ENCODE data around the gene FAM234B.

DNA sequence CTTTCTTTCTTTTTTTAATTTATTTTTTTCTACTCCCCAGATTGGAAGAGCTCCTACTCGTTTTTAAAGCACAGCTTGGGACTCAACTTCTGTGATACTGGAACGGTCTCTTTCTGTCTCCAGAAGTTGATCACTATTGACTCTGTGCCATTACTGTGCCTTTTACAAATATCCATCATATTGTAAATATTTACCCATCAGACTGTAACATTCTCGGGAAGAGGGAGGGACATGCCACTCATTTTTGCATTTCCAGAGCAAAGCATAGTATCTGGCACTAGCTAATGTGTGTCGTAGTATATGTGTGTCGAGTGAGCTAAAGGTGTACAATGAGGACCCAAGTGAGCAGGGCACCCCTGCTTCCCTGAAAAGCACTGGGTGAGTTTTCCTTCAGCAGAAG lies 83.3 kb downstream of the FAM234B start:
- TF ChIP-seq, protein P1, sequence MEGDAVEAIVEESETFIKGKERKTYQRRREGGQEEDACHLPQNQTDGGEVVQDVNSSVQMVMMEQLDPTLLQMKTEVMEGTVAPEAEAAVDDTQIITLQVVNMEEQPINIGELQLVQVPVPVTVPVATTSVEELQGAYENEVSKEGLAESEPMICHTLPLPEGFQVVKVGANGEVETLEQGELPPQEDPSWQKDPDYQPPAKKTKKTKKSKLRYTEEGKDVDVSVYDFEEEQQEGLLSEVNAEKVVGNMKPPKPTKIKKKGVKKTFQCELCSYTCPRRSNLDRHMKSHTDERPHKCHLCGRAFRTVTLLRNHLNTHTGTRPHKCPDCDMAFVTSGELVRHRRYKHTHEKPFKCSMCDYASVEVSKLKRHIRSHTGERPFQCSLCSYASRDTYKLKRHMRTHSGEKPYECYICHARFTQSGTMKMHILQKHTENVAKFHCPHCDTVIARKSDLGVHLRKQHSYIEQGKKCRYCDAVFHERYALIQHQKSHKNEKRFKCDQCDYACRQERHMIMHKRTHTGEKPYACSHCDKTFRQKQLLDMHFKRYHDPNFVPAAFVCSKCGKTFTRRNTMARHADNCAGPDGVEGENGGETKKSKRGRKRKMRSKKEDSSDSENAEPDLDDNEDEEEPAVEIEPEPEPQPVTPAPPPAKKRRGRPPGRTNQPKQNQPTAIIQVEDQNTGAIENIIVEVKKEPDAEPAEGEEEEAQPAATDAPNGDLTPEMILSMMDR (conservative IDR thresholded peaks at IDR 0.05; ENCODE audit: low read length), result no peak
- no peak for TF ChIP-seq EZH2phosphoT487 (IDR thresholded peaks at IDR 0.05; ENCODE audit: borderline replicate concordance)
